HG02610 (cell line): ENCODE measurements around the gene ZNF710.
"Not testable (repeated sequence)": the region's sequence is repeated elsewhere in the genome, so short reads cannot be mapped to it uniquely, and the experiment has no call there.

Experiments
- ATAC-seq: cut with Tn5 transposase; IDR thresholded peaks from one replicate; pipeline ENCODE4 v1.9.1; 2021; ENCODE audit warnings: mild to moderate bottlenecking, moderate library complexity; ENCODE audit not compliant: unreplicated experiment

The ZNF710 gene, protein sequence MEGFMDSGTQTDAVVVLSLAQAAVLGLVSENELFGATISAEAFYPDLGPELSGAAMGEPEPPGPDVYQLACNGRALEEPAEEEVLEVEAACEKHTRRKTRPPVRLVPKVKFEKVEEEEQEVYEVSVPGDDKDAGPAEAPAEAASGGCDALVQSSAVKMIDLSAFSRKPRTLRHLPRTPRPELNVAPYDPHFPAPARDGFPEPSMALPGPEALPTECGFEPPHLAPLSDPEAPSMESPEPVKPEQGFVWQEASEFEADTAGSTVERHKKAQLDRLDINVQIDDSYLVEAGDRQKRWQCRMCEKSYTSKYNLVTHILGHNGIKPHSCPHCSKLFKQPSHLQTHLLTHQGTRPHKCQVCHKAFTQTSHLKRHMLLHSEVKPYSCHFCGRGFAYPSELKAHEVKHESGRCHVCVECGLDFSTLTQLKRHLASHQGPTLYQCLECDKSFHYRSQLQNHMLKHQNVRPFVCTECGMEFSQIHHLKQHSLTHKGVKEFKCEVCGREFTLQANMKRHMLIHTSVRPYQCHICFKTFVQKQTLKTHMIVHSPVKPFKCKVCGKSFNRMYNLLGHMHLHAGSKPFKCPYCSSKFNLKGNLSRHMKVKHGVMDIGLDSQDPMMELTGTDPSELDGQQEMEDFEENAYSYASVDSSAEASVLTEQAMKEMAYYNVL

DNA sequence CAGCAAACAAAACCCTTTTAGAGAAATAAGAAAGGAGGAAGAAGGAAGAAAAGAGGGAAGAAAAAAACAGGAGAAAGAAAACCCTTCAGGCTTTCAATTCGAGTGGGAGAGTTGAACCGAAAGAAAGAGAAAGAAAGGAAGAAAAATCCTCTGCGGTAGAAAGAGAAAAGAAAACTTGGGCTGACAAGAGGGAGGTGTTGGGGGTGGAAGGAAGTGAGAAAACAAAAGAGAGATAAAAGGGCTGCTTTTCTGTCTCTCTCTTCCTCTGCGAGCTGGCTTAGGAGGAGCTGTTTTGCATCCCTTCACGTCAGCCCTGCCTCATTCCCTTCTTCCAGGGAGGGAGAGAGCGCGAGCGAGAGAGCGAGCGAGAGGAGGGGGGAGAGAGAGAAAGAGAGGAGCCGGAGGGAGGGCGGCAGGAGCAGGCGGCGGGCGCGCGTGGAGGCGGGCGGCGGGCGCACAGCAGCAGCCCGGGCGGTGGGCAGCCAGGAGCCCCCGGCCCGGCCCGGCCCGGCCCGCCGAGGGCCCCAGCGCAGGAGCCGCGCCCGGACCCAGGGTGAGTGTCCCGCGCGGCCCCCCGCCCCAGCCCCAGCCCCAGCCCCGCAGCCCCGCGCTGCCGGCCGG is at the start of gene ZNF710:
Gene ZNF710, plus strand, starts transcription at position 263 of the 621 bp plus-strand sequence. CDS start 65,814 bp downstream, outside the sequence.
- ATAC-seq = peak; percentile 28

DNA sequence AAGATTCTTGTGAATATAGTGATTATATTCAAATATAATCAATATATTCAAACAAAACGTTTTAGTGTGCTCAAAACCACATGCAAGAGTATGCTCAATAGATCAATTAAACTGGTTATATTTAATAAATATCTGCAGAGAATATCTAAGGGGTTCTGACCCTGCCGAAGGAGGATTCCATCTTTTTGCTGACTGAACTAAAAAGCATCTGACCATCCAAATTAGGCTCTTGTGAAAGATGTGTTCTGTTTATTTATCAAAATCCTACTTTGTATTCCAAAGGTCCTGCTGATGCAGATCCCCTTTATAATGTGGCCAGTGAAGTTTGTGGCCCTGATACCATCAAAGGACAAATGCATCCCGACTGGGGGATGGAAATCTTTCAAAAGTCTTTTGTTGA is 46.6 kb upstream of the ZNF710 start:
- no peak for ATAC-seq

DNA sequence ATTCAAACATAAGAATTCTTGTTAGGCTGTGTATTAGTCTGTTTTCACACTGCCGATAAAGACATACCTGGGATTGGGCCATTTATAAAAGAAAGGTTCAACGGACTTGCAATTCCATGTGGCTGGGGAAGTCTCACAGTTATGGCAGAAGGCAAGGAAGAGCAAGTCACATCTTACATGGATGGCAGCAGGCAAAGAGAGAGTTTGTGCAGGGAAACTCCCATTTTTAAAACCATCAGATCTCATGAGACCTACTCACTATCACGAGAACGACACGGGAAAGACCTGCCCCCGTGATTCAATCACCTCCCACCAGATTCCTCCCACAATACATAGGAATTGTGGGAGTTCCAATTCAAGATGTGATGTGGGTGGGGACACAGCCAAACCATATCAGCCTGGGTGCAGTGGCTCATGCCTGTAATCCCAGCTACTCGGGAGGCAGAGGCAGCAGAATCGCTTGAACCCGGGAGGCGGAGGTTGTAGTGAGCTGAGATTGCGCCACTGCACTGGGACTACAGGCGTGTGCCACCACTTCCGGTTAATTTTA is 45.6 kb upstream of the ZNF710 start:
- ATAC-seq = not testable (repeated sequence)

DNA sequence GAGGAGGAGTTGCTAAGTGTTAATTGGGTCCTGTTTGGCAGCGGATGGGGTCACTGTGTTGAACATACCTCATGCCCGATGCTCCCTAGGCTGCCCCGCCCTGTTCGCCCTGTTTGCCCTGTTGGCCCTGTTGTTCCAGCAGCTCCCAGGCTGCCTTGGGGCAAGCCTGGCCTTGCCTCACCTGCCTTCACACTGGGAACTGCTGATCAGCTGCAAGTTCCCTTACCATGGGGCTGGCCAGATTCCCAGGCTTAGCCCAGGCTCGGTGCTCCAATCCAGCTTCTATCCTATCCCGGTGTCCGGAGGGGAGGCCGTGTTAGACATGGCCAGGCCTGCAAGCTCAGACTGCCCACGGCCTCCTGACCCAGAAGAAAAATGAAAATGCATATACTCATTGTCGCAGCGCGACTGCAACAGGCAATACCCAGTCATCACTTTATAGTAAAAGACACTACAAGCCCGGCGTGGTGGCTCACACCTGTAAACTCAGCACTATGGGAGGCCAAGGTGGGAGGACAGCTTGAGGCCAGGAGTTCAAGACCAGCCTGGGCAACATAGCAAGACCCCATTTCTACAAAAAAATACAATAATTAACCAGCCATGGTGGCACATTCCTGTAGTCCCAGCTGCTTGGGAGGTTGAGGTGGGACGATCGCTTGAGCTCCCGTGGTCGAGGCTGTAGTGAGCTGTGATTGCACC is 42.9 kb upstream of the ZNF710 start:
- ATAC-seq = no peak

DNA sequence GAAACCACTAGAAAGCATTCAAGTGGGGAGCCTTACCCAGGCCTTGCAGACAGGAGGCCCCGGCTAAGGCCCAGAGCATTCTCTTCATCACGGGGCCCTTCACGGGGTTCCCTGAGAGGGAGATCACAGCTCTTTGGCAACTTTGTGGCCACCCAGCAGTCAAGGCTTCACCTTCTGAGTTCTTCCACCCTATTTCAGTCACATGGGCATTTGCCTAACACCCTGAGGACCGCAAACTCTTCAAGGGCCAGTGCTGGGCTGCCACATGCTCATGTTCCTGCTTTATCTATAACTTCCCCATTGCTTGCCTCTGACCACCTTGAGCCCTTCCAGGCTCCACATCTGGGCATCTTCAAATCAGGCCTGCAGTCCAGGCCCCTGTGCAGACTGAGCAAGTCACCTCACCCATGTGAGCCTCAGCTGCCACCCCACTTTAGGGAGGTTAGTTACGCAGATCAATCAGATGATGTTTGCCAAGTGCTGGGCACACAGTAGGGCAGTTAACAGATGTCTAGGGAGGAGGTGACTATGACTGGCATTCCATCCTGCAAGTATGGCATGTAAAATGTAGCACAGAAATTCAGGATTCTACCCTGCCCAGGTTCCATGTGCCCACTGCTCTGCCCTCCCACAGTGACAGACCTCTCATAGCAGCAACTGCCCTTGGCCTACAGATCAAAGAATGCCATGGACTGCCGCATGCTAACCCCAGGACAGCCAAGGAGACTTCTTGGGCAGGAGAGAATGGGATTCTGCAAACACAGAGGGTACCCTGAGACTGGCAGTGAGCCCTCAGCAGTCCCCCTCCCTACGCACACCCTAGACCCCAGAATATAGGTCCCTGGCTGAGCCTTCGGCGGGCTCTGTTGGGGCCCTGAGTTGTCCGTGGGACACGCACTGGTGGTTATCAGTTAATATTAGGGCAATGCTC is 37.6 kb upstream of the ZNF710 start:
- no peak for ATAC-seq

DNA sequence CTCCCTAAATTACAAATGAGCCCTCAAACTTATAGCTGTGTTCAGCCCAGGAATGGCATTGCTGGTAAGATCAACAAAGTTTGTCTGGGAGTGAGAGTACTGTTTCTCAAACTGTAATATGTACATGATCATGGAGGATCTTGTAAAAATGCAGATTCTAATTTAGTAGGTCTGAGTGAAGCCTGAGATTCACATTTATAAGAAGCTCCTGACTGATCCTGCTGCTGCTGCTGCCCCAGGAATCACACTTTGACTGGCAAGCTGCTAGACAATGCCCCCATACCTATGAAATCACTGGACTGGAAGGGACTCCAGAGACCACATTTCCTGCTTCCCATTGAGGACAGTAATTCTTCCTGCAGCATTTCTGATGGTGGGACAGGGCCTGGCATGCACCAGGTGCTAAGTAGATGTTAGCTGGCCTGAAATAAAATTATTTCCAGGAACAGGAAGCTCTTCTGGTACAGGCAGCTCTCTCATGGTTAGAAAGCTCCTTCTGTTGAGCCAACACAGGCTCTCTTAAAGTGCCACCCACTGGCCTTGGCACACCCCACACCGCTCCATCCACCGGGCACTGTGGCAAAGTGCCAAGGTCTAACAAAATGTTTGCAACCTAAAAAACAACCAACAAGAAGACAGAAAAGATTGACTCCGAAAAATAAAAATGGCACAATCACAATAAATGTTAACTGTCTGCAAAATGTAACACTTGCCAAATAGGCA is 36.7 kb upstream of the ZNF710 start:
- ATAC-seq = no peak

DNA sequence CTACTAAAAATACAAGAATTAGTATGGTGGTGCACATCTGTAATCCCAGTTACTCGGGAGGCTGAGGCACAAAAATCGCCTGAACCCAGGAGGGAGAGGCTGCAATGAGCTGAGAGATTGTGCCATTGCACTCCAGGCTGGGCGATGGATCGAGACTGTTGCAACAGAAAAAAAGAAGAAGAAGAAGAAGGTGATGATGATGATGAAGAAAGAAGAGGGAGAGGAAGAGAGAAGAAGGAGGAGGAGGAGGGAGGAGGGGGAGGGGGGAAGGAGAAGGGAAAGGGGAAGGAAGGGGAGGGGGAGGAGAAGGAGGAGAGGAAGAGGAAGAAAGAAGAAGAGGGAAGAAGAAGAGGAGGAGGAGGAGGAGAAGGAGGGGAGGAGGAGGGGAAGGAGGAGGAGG is 33.2 kb upstream of the ZNF710 start:
- no peak for ATAC-seq

DNA sequence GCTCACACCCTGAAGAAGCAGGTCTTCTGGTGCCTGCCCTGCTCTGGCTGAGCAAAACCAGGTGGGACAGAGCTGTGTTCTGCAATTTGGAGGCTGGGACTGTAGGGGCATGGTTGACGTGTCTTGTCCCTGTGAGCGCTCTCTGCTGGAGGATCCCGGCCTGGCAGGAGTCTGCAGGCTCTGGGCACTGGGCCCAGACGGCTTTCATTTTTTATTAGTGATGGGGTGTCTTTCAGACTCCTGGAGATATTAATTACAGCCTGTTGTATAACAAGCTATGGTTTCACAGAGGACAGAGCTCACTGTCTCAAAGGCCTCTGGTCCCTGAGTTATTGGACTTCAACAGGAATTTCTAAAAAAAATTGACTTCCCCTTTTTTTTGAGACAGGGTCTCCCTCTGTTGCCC is 29.5 kb upstream of the ZNF710 start:
- ATAC-seq = peak; percentile 51

DNA sequence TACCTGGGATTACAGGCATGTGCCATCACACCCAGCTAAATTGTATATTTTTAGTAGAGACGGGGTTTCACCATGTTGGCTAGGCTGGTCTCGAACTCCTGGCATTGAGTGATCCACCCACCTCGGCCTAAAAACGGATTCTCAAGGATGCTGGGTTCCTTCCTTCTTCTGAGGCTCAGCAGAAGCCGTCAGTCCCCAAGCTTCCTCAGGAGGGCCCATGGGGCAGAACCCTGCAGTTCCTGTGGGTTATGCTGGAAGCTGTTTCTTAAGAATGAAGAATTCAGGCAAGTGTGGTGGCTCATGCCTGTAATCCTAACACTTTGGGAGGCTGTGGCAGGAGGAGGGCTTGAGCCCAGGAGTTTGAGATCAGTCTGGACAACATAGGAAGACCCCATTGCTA is 29.0 kb upstream of the ZNF710 start:
- ATAC-seq = no peak

DNA sequence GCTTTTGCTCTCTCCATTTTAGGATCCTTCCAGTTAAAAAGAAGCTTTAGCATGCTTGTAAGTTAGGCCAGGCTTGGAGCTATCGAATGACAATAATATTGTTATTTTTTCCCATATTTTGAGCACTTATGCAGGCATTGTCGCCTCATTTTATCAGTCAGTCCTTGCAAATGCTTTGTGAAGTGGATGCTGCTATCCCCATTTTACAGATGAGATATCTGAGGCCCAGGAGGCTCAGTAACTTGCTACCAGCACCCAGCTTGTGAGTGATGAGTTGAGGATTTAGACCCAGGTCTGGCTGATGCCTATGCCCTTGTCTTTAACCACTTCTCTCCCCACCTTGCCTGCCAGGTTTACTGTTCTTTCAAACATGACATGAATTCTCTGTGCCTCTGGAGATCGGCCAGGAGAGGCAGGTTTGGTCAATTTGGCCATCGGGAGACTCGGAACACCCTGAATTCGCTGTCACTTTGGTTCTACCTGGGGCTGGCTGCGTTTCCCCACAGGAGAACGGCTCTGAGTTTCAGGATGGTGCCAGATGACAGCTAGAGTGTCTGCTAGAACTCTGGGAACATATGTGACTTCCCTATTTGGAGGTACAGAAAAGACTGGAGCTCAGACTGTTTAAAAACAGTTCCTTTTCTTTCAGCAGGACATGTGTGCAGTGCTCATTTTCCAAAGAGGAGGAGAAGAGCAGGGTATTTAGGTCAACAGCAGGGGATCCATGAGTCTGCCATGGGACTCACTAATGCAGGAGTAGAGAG is 25.5 kb upstream of the ZNF710 start:
- ATAC-seq = no peak

DNA sequence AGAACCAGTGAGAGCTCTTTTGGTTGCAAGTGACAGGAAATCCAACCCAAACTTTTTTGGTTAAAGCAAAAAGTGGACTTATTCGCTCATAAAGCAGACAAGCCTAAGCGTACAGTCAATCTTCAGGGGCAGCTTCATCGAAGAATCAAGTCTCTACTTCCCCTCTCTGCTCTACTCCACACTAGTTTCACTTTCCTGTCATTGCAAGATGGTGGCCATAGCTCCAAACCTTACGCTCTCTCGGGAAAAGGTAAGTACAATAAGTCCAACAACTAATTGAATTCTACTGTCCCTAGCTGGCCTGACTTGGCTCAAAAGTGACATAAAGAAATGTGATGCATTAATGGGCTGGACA is 24.9 kb upstream of the ZNF710 start:
- no peak for ATAC-seq

DNA sequence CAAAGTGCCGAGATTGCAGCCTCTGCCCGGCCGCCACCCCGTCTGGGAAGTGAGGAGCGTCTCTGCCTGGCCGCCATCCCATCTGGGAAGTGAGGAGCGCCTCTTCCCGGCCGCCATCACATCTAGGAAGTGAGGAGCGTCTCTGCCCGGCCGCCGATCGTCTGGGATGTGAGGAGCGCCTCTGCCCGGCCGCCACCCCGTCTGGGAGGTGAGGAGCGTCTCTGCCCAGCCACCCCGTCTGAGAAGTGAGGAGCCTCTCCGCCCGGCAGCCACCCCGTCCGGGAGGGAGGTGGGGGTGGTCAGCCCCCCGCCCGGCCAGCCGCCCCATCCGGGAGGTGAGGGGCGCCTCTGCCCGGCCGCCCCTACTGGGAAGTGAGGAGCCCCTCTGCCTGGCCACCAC is 23.3 kb upstream of the ZNF710 start:
- ATAC-seq = not testable (repeated sequence)

DNA sequence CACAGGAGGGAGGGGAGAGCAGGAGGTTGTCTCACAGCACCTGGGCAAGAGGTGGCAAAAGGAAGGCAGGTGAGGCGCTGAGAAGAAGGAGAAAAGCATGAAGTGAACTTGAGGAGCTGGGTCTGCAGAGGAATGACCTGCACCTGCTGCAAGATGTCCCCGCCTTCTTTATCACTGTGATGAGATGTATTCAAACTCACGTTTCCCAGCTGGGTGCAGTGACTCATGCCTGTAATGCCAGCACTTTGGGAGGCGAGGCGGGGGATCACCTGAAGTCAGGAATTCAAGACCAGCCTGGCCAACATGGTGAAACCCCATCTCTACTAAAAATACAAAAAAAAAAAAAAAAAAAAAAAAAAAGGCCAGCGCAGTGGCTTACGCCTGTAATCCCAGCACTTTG is 22.2 kb upstream of the ZNF710 start:
- no peak for ATAC-seq

DNA sequence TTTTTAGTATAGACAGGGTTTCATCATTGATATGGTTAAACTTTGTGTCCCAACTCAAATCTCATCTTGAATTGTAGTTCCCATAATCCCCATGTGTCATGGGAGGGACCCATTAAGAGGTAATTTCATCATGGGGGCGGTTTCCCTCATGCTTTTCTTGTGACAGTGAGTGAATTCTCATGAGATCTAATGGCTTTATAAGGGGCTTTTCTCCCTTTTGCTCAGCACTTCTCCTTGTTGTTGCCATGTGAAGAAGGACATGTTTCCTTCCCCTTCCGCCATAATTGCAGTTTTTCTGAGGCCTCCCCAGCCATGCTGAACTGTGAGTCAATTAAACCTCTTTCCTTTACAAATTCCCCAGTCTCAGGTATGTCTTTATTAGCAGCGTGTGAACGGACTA is 20.2 kb upstream of the ZNF710 start:
- no peak for ATAC-seq

DNA sequence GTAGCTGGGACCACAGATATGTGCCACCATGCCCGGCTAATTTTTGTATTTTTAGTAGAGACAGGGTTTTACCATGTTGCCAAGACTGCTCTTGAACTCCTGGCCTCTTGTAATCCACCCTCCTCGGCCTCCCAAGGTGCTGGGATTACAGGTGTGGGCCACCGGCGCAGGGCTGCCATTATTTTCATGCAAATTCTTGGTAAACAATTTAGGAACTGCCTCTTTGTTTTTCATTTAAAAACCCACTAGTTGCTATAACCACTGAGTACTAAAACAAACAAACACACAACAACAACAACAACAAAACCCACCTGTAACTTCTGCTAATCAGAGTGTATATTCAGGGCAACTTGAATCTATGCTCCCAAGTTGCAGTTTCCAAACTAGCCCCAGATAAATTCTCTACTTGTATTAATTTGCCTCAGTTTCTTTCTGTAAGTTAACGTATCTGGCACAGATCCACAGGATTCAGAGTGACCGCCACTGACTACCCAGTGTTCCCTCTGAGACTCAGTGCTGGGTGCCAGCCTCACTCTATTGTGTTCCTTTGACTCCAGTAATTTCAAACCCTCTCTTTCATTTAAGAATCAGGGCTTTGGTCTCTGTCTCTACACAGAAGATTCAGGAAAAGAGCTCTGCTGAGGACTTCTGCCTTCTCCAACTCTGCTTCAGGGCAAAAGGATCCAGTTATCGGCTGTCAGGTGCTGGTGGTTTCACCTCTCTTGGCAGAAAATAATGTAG is 18.6 kb upstream of the ZNF710 start:
- no peak for ATAC-seq

DNA sequence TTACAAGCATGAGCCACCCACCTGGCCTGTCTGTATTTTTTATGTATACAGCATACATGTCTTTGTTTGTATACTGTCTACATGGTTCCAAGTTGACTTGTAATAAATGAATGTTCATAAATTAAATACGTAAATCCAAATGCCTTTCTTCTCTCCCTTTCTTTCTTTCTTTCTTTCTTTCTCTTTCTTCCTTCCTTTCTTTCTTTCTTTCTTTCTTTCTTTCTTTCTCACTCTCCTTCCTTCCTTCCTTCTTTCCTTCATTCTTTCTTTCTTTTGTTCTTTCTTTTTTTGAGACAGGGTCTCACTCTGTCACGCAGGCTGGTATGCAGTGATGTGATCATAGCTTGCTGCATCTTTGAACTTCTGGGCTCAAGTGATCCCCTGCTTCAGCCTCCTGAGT is 17.1 kb upstream of the ZNF710 start:
- no peak for ATAC-seq

DNA sequence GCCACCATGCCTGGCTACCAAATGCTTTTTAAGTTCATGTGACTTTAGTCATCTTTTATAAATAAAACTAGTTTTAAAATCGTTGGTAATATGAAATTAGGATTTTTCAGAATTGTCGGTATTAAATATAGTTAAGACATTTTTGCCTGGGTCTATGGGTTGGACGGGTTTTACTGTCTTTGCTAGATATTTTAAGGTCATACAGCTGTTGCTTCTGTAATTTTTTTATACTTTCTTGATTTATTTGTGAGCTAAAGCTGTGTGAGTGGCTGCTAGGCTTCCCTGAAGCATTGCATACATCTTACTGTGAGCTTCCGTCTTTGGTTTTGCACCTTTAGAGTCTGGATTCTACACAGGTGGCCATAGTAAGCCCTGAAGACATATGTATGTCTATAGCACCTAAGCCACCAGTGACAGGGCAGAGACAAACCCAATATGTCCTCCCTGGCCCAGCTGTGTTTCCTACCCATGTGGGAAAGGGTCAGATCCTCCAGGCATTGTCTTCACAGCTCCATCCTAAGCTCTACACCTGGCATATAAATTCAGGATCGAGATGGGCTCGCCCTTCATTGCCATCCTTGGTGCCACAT is 16.6 kb upstream of the ZNF710 start:
- ATAC-seq = no peak

DNA sequence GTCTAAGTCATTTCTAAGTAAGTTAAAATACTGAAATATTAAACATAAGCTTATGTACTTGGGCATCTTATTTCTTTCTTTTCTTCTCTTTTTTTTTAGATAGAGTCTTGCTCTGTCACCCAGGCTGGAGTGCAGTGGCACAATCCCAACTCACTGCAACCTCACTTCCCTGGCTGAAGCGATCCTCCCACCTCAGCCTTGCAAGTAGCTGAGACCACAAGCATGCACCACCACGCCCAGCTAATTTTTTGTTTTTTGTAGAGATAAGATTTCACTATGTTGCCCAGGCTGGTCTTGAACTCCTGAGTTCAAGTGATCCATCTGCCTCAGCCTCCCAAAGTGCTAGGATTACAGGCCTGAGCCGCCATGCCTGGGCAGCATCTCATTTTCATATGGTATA is 16.0 kb upstream of the ZNF710 start:
- no peak for ATAC-seq
